ENCODE results near the gene SLC35D3. TPM values are rescaled to one million over a fixed set of nuclear protein-coding genes. Genes with fewer than 3 reads are reported as not detected.
"Not testable (repeated sequence)": the region's sequence is repeated elsewhere in the genome, so short reads cannot be mapped to it uniquely, and the experiment has no call there.

Gene SLC35D3
- total RNA-seq, 1 donor from 2014 or later = 0.58 TPM

GRCh38 chr6:136901212-136901784 is 20.8 kb upstream of the SLC35D3 start:
- Mint-ChIP-seq H3K27me3 (ENCODE audit: insufficient read depth, low read depth) (no peaks in the 10 kb centered on the region), H3K4me1 (no peaks in the 10 kb centered on the region), H3K4me3 (no peak overlapping the region), H3K27ac (no peak overlapping the region), H3K36me3 (peaks cover 9% of the 10 kb centered on the region), H3K9me3 (no peaks in the 10 kb centered on the region)
- Histone ChIP-seq H3K9me3 (ENCODE audit: low read depth) (no peaks in the 10 kb centered on the region), H3K79me2 (ENCODE audit: low read depth) (no peaks in the 10 kb centered on the region), H3K9ac (no peak overlapping the region), H3K4me1 (no peaks in the 10 kb centered on the region), H3K27ac (no peak overlapping the region), H3K27me3 (no peaks in the 10 kb centered on the region), H3F3A (ENCODE audit: low read depth) (no peaks in the 10 kb centered on the region), H3K36me3 (no peaks in the 10 kb centered on the region), H2AFZ (replicated peaks) (no peak overlapping the region), H3K4me3 (no peak overlapping the region), H3K4me2 (no peak overlapping the region), H4K20me1 (ENCODE audit: low read depth) (no peaks in the 10 kb centered on the region)
- no peak for TF ChIP-seq EZH2 (IDR thresholded peaks at IDR 0.05)
- TF ChIP-seq EZH2phosphoT487 (IDR thresholded peaks at IDR 0.05) = no peak
- TF ChIP-seq CTCF (IDR thresholded peaks at IDR 0.05) = no peak
- DNase-seq (ENCODE audit: low spot score) = no peak

GRCh38 chr6:136904477-136904876 is 17.6 kb upstream of the SLC35D3 start:
- not testable (repeated sequence) for H3K4me2 ChIP-seq; H3K27ac ChIP-seq; H3K4me1 Mint-ChIP-seq; H3K4me3 Mint-ChIP-seq; H3K79me2 ChIP-seq (ENCODE audit: low read depth); H3K27ac Mint-ChIP-seq; H3K4me3 ChIP-seq; H3K9me3 ChIP-seq (ENCODE audit: low read depth); H3K9me3 Mint-ChIP-seq; DNase-seq (ENCODE audit: low spot score); H3K27me3 ChIP-seq; H3K9ac ChIP-seq; H3K27me3 Mint-ChIP-seq (ENCODE audit: insufficient read depth, low read depth); H3K4me1 ChIP-seq; H3F3A ChIP-seq (ENCODE audit: low read depth); H4K20me1 ChIP-seq (ENCODE audit: low read depth); H3K36me3 Mint-ChIP-seq; H3K36me3 ChIP-seq; H2AFZ ChIP-seq (replicated peaks)

GRCh38 chr6:136914947-136915346 is 7.2 kb upstream of the SLC35D3 start:
- H3K27me3 ChIP-seq = peaks cover 21% of the 10 kb centered on the region
- Mint-ChIP-seq H3K27ac (no peak overlapping the region), H3K36me3 (peaks cover 4% of the 10 kb centered on the region), H3K27me3 (ENCODE audit: insufficient read depth, low read depth) (peaks cover 4% of the 10 kb centered on the region), H3K9me3 (no peaks in the 10 kb centered on the region), H3K4me1 (peaks cover 8% of the 10 kb centered on the region), H3K4me3 (no peak overlapping the region)
- no peaks in the 10 kb centered on the region for H3K36me3 ChIP-seq
- no peak overlapping the region for H3K4me3 ChIP-seq
- H2AFZ ChIP-seq (replicated peaks) = no peak overlapping the region
- no peaks in the 10 kb centered on the region for H3K4me1 ChIP-seq
- H3K27ac ChIP-seq = no peak overlapping the region
- TF ChIP-seq EZH2phosphoT487 (IDR thresholded peaks at IDR 0.05) = no peak
- no peak for TF ChIP-seq EZH2 (IDR thresholded peaks at IDR 0.05)
- no peak for TF ChIP-seq CTCF (IDR thresholded peaks at IDR 0.05)
- no peak overlapping the region for H3K4me2 ChIP-seq
- H3K79me2 ChIP-seq (ENCODE audit: low read depth) = no peaks in the 10 kb centered on the region
- no peaks in the 10 kb centered on the region for H3F3A ChIP-seq (ENCODE audit: low read depth)
- no peaks in the 10 kb centered on the region for H4K20me1 ChIP-seq (ENCODE audit: low read depth)
- H3K9ac ChIP-seq = no peak overlapping the region
- H3K9me3 ChIP-seq (ENCODE audit: low read depth) = no peaks in the 10 kb centered on the region
- DNase-seq (ENCODE audit: low spot score) = no peak

GRCh38 chr6:136918706-136919105 is 3.4 kb upstream of the SLC35D3 start:
- no peak for TF ChIP-seq CTCF (IDR thresholded peaks at IDR 0.05)
- TF ChIP-seq EZH2phosphoT487 (IDR thresholded peaks at IDR 0.05) = no peak
- TF ChIP-seq EZH2 (IDR thresholded peaks at IDR 0.05) = no peak
- Histone ChIP-seq H3K79me2 (ENCODE audit: low read depth) (no peaks in the 10 kb centered on the region), H3K4me2 (no peak overlapping the region), H3K27me3 (peaks cover 58% of the 10 kb centered on the region), H3K4me1 (no peaks in the 10 kb centered on the region), H3K9me3 (ENCODE audit: low read depth) (no peaks in the 10 kb centered on the region), H2AFZ (replicated peaks) (no peak overlapping the region), H4K20me1 (ENCODE audit: low read depth) (peaks cover 6% of the 10 kb centered on the region), H3K27ac (no peak overlapping the region), H3K4me3 (no peak overlapping the region), H3K9ac (no peak overlapping the region), H3F3A (ENCODE audit: low read depth) (no peaks in the 10 kb centered on the region), H3K36me3 (no peaks in the 10 kb centered on the region)
- Mint-ChIP-seq H3K9me3 (no peaks in the 10 kb centered on the region), H3K27me3 (ENCODE audit: insufficient read depth, low read depth) (peaks cover 20% of the 10 kb centered on the region), H3K27ac (no peak overlapping the region), H3K36me3 (no peaks in the 10 kb centered on the region), H3K4me3 (no peak overlapping the region), H3K4me1 (peaks cover 6% of the 10 kb centered on the region)
- DNase-seq (ENCODE audit: low spot score) = no peak
